ENCODE measurements around the gene KCNH6.

- TF ChIP-seq POLR2A (IDR thresholded peaks at IDR 0.05): no peak
- TF ChIP-seq CTCF (IDR thresholded peaks at IDR 0.05): no peak
- no peak for TF ChIP-seq EP300 (IDR thresholded peaks at IDR 0.05)
- no peak for TF ChIP-seq POLR2AphosphoS5 (IDR thresholded peaks at IDR 0.05)
These were observed 10.1 kb upstream of the KCNH6 start for GRCh38 chr17:63512896-63513644.
